GM12873 (cell line): ENCODE results near the gene ALDH3A1.

Experiments used
- CTCF ChIP-seq: IDR thresholded peaks from 2 replicates; pipeline ENCODE4 v1.5.1; 2012; ENCODE audit warnings: low read depth, mild to moderate bottlenecking, moderate library complexity, low read length, control low read depth; ENCODE audit not compliant: insufficient read depth; ENCODE audit errors: missing control alignments

ALDH3A1 gene

DNA sequence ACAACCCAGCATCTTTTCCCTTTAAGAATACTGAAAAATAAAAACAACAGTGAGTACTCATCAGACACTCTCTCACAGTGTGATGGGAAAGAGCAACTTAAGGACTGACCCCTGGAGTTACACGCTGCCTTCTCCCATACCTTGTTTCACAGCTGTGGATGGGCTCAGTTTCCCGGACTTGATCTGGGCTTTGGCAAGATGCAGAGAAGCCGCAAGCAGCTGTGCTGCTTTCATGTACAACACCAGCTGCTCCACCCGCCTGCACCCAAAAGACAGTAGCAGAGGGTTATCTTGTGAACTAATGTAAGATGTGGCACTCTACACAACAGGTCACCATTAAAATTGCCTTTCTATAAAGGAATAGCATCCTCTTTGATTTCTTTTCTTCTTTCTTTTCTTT lies 32.7 kb upstream of the ALDH3A1 start:
- TF ChIP-seq CTCF: no peak

- no peak for TF ChIP-seq CTCF
Measured at GRCh38 chr17:19773534-19773933, 25.4 kb upstream of the ALDH3A1 start.

DNA sequence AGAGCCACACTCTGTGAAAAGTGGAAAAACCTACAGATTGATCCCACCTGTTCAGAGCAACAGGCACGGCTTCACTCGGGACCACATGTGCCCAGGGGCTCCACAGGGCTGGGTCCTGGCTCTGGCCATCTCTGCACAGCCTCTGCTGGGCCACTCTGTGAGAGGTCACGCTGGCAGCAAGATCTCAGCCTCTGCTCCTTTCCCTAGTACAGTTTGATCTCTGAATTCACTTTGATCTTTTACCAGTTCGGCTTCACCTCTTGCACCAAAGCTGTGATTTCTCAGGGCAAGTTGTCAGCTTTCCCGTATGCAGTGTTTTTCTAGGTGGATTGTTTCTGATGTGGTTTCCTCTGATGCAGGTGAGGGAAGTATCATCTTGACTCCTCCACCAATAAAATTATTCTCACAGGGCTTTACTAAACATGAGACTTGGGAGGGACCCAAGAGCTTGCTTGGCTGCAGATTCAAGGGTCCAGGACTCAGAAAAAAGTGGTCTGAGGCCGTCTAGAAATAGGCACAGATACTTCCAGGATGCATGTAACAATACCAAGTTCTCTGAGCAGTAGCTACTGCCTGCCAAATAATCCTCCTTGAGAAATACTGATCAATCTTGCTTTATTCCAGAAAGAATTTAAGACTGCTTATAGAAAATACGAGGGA lies 24.0 kb upstream of the ALDH3A1 start:
- TF ChIP-seq CTCF: no peak

- TF ChIP-seq CTCF: no peak
Measured at GRCh38 chr17:19770985-19771735, 23.1 kb upstream of the ALDH3A1 start.

GRCh38 chr17:19769946-19770652 lies 22.0 kb upstream of the ALDH3A1 start:
- no peak for TF ChIP-seq CTCF

DNA sequence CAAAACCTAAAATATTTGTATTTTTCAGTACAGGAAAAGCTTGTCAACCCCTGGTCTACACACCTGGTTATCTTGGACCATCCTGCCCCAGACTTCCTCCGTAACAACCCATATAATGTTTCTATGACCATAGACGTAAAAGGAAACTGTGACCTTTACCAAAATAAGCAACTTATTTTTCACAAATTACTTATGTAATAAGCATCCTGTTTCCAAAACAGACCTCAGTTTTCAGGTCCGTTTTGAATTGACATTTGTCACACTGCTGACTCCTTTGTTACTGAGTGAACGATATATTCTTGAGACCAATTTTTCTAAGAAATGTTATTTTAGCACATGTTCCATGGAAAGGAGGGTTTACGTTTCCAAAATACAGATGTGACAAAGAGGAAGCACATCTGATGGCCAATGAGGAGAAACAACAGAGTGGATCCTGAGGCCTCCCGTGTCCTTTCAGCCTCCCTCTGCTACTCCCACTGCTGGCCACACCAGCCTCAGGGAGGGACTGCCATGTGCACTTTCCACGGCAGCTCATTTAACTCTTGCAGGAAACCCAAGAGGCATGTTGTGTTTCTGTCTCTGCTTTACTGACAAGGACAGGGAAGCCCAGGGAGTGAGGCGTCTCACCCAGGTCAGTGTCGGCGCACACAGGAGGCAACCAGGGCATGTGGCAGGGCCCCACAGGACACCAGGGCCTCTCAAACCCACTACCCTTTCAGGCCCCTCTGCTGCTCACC lies 20.1 kb upstream of the ALDH3A1 start:
- TF ChIP-seq CTCF: no peak
